Ascending aorta (tissue), 2 donors: ENCODE results near the gene RPL12. TPM values are rescaled to one million over a fixed set of nuclear protein-coding genes. Genes with fewer than 3 reads are reported as not detected.

Experiments used
- DNase-seq, 2 donors: peaks; one replicate each; pipeline ENCODE4 v3.0.0-alpha.2; 2019; ENCODE audit warnings: low spot score in 2 of 2
- H3K27ac ChIP-seq, 2 donors: fragments of 200-600 bp; sonication (generic); one replicate each; pipeline ENCODE4 v1.5.1; 2016 to 2017; ENCODE audit warnings: mild to moderate bottlenecking in 1 of 2
- H3K27me3 ChIP-seq: fragments of 200-600 bp; sonication (generic); one replicate; pipeline ENCODE4 v1.5.1; 2017
- H3K36me3 ChIP-seq, 2 donors: fragments of 200-600 bp; sonication (generic); one replicate each; pipeline ENCODE4 v1.5.1; 2016
- H3K4me1 ChIP-seq, 2 donors: fragments of 200-600 bp; sonication (generic); one replicate each; pipeline ENCODE4 v1.5.1; 2016 to 2017; ENCODE audit warnings: mild to moderate bottlenecking in 1 of 2
- H3K4me3 ChIP-seq, 2 donors: fragments of 200-600 bp; sonication (generic); one replicate each; pipeline ENCODE4 v1.5.1; 2016 to 2017; ENCODE audit warnings: mild to moderate bottlenecking in 1 of 2
- H3K9me3 ChIP-seq, 2 donors: fragments of 200-600 bp; sonication (generic); one replicate each; pipeline ENCODE4 v1.5.1; 2016
- intact Hi-C: fragments of 100-400 bp; cut with DNase I; formaldehyde crosslinking; loops from one replicate; pipeline ENCODE4 v1.15.1; 2023
- total RNA-seq: library from RNA; depleted of rRNA; stranded (reverse); fragments of >200 nt; gene quantifications from one replicate; pipeline ENCODE4 v1.1.0, GENCODE V29; 2016
- TF ChIP-seq, protein P1 (sequence below), 3 experiments: fragments of 200-600 bp in 2 of 3; fragments of 450-650 bp in 1 of 3; sonication (generic) in 2 of 3; IDR thresholded peaks; one replicate each; pipeline ENCODE4 v1.5.1; 2016 to 2019; ENCODE audit warnings: antibody characterized with exemption in 3 of 3, mild to moderate bottlenecking in 1 of 3, moderate library complexity in 1 of 3

RPL12 gene
- total RNA-seq = 1,924 TPM

- DNase-seq = peak; percentile 79 to 97
- intact Hi-C loops = loop anchor here (1.0 kb wide), 2 partner anchors 27 to 55 kb away; partner anchors contain the start of gene ZNF79
- Histone ChIP-seq H3K27ac (peak within 1 kb of the TSS; percentile 91 to 94), H3K9me3 (no peaks in the 10 kb centered on the region), H3K4me1 (peaks cover 9 to 20% of the 10 kb centered on the region in 2 donors), H3K36me3 (peaks cover 32 to 59% of the 10 kb centered on the region in 2 donors), H3K4me3 (peak within 1 kb of the TSS; percentile 75 to 82), H3K27me3 (no peaks in the 10 kb centered on the region)
- TF ChIP-seq, protein P1, sequence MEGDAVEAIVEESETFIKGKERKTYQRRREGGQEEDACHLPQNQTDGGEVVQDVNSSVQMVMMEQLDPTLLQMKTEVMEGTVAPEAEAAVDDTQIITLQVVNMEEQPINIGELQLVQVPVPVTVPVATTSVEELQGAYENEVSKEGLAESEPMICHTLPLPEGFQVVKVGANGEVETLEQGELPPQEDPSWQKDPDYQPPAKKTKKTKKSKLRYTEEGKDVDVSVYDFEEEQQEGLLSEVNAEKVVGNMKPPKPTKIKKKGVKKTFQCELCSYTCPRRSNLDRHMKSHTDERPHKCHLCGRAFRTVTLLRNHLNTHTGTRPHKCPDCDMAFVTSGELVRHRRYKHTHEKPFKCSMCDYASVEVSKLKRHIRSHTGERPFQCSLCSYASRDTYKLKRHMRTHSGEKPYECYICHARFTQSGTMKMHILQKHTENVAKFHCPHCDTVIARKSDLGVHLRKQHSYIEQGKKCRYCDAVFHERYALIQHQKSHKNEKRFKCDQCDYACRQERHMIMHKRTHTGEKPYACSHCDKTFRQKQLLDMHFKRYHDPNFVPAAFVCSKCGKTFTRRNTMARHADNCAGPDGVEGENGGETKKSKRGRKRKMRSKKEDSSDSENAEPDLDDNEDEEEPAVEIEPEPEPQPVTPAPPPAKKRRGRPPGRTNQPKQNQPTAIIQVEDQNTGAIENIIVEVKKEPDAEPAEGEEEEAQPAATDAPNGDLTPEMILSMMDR (IDR thresholded peaks at IDR 0.05) = no peak
These were observed at the start of gene RPL12, which contains the start of gene LRSAM1 for GRCh38 chr9:127450830-127451607. RPL12 (minus strand) TSS chr9:127451406; CDS start chr9:127451317, 89 bp downstream. LRSAM1 (plus strand) TSS chr9:127451510; CDS start chr9:127454528, 3,018 bp downstream.

GRCh38 chr9:127500862-127501261 is 49.7 kb upstream of the RPL12 start:
- Histone ChIP-seq H3K27me3 (no peaks in the 10 kb centered on the region), H3K4me1 (peaks cover 3 to 5% of the 10 kb centered on the region in 2 donors), H3K36me3 (peaks cover 19 to 72% of the 10 kb centered on the region in 2 donors), H3K27ac (no peak overlapping the region), H3K9me3 (no peaks in the 10 kb centered on the region), H3K4me3 (no peak overlapping the region)
- DNase-seq = no peak
- intact Hi-C loops = loop anchor here (10.0 kb wide), 1 partner anchor 424 kb away; no protein-coding TSS in a partner anchor
- TF ChIP-seq, protein P1 (IDR thresholded peaks at IDR 0.05) = no peak

DNA sequence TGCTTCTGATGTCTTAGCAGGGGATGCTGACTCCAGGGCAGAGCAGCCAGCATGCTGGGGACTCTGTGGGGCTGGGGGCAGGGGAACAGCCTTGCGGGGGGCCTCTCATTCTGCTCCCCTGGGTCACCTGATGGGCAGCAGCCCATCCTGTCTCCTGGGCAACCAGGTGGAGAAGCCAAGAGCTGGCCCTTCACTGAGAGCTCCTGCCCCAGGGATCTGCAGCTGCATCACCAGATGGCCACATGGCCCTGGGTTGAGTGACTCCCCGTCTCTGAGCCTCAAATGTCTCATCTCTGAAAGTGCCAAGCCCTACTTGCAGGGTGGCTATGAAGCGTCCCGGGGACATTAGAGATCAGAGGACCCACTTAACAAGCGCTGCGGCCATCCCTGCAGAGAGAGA is 49.2 kb upstream of the RPL12 start:
- no peaks in the 10 kb centered on the region for H3K9me3 ChIP-seq
- no peaks in the 10 kb centered on the region for H3K27me3 ChIP-seq
- TF ChIP-seq, protein P1 (IDR thresholded peaks at IDR 0.05) = no peak
- no peak overlapping the region for H3K27ac ChIP-seq
- intact Hi-C loops = loop anchor here (10.0 kb wide), 1 partner anchor 424 kb away; no protein-coding TSS in a partner anchor
- DNase-seq = no peak
- H3K4me1 ChIP-seq = peaks cover 5 to 10% of the 10 kb centered on the region in 2 donors
- peaks cover 20 to 72% of the 10 kb centered on the region in 2 donors for H3K36me3 ChIP-seq
- H3K4me3 ChIP-seq = no peak overlapping the region

- no peak overlapping the region for H3K4me3 ChIP-seq
- no peak overlapping the region for H3K27ac ChIP-seq
- TF ChIP-seq, protein P1 (IDR thresholded peaks at IDR 0.05) = no peak
- H3K36me3 ChIP-seq = peaks cover 25 to 61% of the 10 kb centered on the region in 2 donors
- no peaks in the 10 kb centered on the region for H3K9me3 ChIP-seq
- intact Hi-C loops = no loop called here
- no peaks in the 10 kb centered on the region for H3K27me3 ChIP-seq
- DNase-seq = no peak
- peaks cover 7 to 14% of the 10 kb centered on the region in 2 donors for H3K4me1 ChIP-seq
These were observed 47.1 kb upstream of the RPL12 start for GRCh38 chr9:127498298-127498697.

- Histone ChIP-seq H3K27ac (peak overlapping the region in 1 of 2 donors; percentile 18), H3K9me3 (no peaks in the 10 kb centered on the region), H3K4me1 (peaks cover 7 to 14% of the 10 kb centered on the region in 2 donors), H3K27me3 (no peaks in the 10 kb centered on the region), H3K4me3 (no peak overlapping the region), H3K36me3 (peaks cover 30 to 61% of the 10 kb centered on the region in 2 donors)
- DNase-seq = no peak
- TF ChIP-seq, protein P1 (IDR thresholded peaks at IDR 0.05) = no peak
- intact Hi-C loops = no loop called here
These were observed 46.6 kb upstream of the RPL12 start for GRCh38 chr9:127497656-127498290.
